GM12878 (cell line): ENCODE data around the gene ATF6B. TPM values are rescaled to one million over a fixed set of nuclear protein-coding genes. Genes with fewer than 3 reads are reported as not detected.

ENCODE experiments used
- ATAC-seq: fragments of 200-7000 bp; cut with Tn5 transposase; 3 replicates; pipeline ENCODE4 v1.9.1; 2020; ENCODE audit warnings: mild to moderate bottlenecking, moderate library complexity
- BruUV-seq: library from RNA; stranded (reverse); fragments of 400-500 nt; replicated peaks from 2 replicates; lab custom pipeline; 2021; lab: Mats Ljungman, UMichigan
- CTCF ChIA-PET: fragments of 300-600 bp; sonication (Branson Sonifier 250); formaldehyde crosslinking; extraction: SDS; loops from one replicate; lab custom pipeline; 2021; ENCODE audit warnings: inconsistent platforms; lab: Yijun Ruan, JAX
- POLR2A ChIA-PET: fragments of 350-600 bp; formaldehyde crosslinking; extraction: SDS; loops from one replicate; lab custom pipeline; 2021; ENCODE audit warnings: inconsistent platforms; lab: Charles Lee
- RAD21 ChIA-PET: fragments of 300-600 bp; sonication (Branson Sonifier 250); formaldehyde crosslinking; loops from one replicate; lab custom pipeline; 2023; ENCODE audit warnings: antibody characterized with exemption; ENCODE audit not compliant: unreplicated experiment; lab: Charles Lee
- SMC1A ChIA-PET: fragments of 300-600 bp; sonication (Branson Sonifier 250); formaldehyde crosslinking; loops from one replicate; lab custom pipeline; 2023; ENCODE audit not compliant: unreplicated experiment, uncharacterized antibody; lab: Charles Lee
- DNase-seq: peaks from one replicate; pipeline ENCODE4 v3.0.0-alpha.2; 2011; ENCODE audit warnings: low read depth, low spot score
- FAIRE-seq: peaks from 3 replicates; lab custom pipeline; 2011; peaks lifted over from hg19 to GRCh38; lab: Jason Lieb, UNC
- H2AFZ ChIP-seq: 2 replicates; pipeline ENCODE4 v1.6.0; 2011; ENCODE audit warnings: low read depth, low read length, control low read depth; ENCODE audit not compliant: control insufficient read depth
- H3K27ac ChIP-seq: 2 replicates; pipeline ENCODE4 v1.5.1; 2011; ENCODE audit warnings: control low read depth; ENCODE audit not compliant: control insufficient read depth, insufficient read depth
- H3K27me3 ChIP-seq, 2 experiments: replicated peaks in 1 of 2; 2 replicates each; pipeline versions ENCODE4 v1.6.0 to v1.6.1; 2011; ENCODE audit warnings: low read length in 1 of 2; ENCODE audit not compliant: control insufficient read depth in 2 of 2, insufficient read depth in 2 of 2
- H3K36me3 ChIP-seq, 2 experiments: 2 replicates each; pipeline ENCODE4 v1.5.1; 2011; ENCODE audit warnings: low read length in 1 of 2; ENCODE audit not compliant: control insufficient read depth in 2 of 2, insufficient read depth in 2 of 2
- H3K4me1 ChIP-seq: 2 replicates; pipeline ENCODE4 v1.6.1; 2011; ENCODE audit warnings: mild to moderate bottlenecking, low read length, moderate library complexity, mixed read lengths; ENCODE audit not compliant: control insufficient read depth, insufficient read depth
- H3K4me2 ChIP-seq: 2 replicates; pipeline ENCODE4 v1.6.0; 2011; ENCODE audit warnings: control low read depth; ENCODE audit not compliant: control insufficient read depth, insufficient read depth
- H3K4me3 ChIP-seq: fragments of 200-600 bp; sonication (generic); 2 replicates; pipeline ENCODE4 v1.5.1; 2016
- H3K79me2 ChIP-seq: 2 replicates; pipeline ENCODE4 v1.6.0; 2011; ENCODE audit warnings: low read length; ENCODE audit not compliant: control insufficient read depth, insufficient read depth
- H3K9ac ChIP-seq: 2 replicates; pipeline ENCODE4 v1.8.0; 2011; ENCODE audit warnings: low read length, control low read depth, mixed read lengths; ENCODE audit not compliant: control insufficient read depth, insufficient read depth
- H3K9me3 ChIP-seq: replicated peaks from 3 replicates; pipeline ENCODE4 v1.5.1; 2011; ENCODE audit warnings: mild to moderate bottlenecking, low read length; ENCODE audit not compliant: control insufficient read depth, insufficient read depth
- H4K20me1 ChIP-seq: 2 replicates; pipeline ENCODE4 v1.6.0; 2011; ENCODE audit not compliant: control insufficient read depth, insufficient read depth
- CREB1 ChIP-seq: IDR thresholded peaks from 2 replicates; pipeline ENCODE4 v1.6.1; 2012; ENCODE audit warnings: low read depth, mild to moderate bottlenecking, inconsistent platforms
- EZH2 ChIP-seq: IDR thresholded peaks from 2 replicates; pipeline ENCODE4 v1.6.1; 2012; ENCODE audit warnings: low read depth, mild to moderate bottlenecking, control low read depth, inconsistent platforms, low read length, borderline replicate concordance; ENCODE audit not compliant: control insufficient read depth
- MYB ChIP-seq: fragments of 150-350 bp; IDR thresholded peaks from 2 replicates; pipeline ENCODE4 v1.6.1; 2014; ENCODE audit warnings: mild to moderate bottlenecking, low read depth, low read length, borderline replicate concordance
- NFYB ChIP-seq: IDR thresholded peaks from 2 replicates; pipeline ENCODE4 v1.6.1; 2011; ENCODE audit warnings: low read depth, mild to moderate bottlenecking, low read length, improper control_type of control experiment, moderate library complexity; ENCODE audit not compliant: insufficient read depth
- NKRF ChIP-seq: fragments of 450-650 bp; conservative IDR thresholded peaks from 2 replicates; pipeline ENCODE4 v1.6.1; 2017; ENCODE audit warnings: mild to moderate bottlenecking, moderate library complexity
- NRF1 ChIP-seq: conservative IDR thresholded peaks from 2 replicates; pipeline ENCODE4 v1.6.1; 2011; ENCODE audit warnings: mild to moderate bottlenecking, low read depth, low read length, improper control_type of control experiment
- POLR2AphosphoS5 ChIP-seq: IDR thresholded peaks from 2 replicates; pipeline ENCODE4 v1.6.1; 2011; ENCODE audit warnings: mild to moderate bottlenecking, low read length, inconsistent platforms
- SREBF2 ChIP-seq: IDR thresholded peaks from 2 replicates; pipeline ENCODE4 v1.6.1; 2012; ENCODE audit warnings: mild to moderate bottlenecking, low read length
- TBL1XR1 ChIP-seq: IDR thresholded peaks from 2 replicates; pipeline ENCODE4 v1.6.1; 2012; ENCODE audit warnings: low read depth, low read length, improper control_type of control experiment
- YY1 ChIP-seq: IDR thresholded peaks from 2 replicates; pipeline ENCODE4 v1.6.1; 2011; ENCODE audit warnings: low read depth, mild to moderate bottlenecking, low read length
- ZNF217 ChIP-seq: fragments of 450-650 bp; IDR thresholded peaks from 2 replicates; pipeline ENCODE4 v1.6.1; 2017; ENCODE audit warnings: antibody characterized with exemption, mild to moderate bottlenecking
- in situ Hi-C: fragments of 300-500 bp; cut with MboI; formaldehyde crosslinking; loops from 9 replicates; pipeline ENCODE4 v1.14.3; 2018; ENCODE audit warnings: mixed read lengths
- intact Hi-C: fragments of 100-400 bp; cut with micrococcal nuclease; formaldehyde crosslinking; loops from one replicate; pipeline ENCODE4 v1.14.2; 2022; ENCODE audit not compliant: unreplicated experiment
- polyA plus RNA-seq, 11 experiments: library from polyadenylated mRNA; depleted of rRNA in 4 of 11; unstranded in 6 of 11; stranded (reverse) in 5 of 11; fragments of >200 nt; fragmentation: Nextera tagmentation in 4 of 11; fragmentation: Illumina TruSeq in 1 of 11; extraction: Ambion mirVana in 4 of 11; extraction: Trizol in 1 of 11; gene quantifications; 1 replicate in 1 of 11; 2 replicates in 10 of 11; pipeline versions ENCODE4 v1.2.1 to v1.2.3, GENCODE V29; 2011 to 2016; ENCODE audit warnings: inconsistent platforms in 2 of 11, missing spikeins in 2 of 11, low read depth in 1 of 11
- total RNA-seq, 4 experiments: library from RNA; depleted of rRNA in 3 of 4; stranded (reverse); fragments of >200 nt in 3 of 4; fragmentation: Illumina TruSeq in 1 of 4; extraction: Trizol in 1 of 4; gene quantifications; 2 replicates each; pipeline versions ENCODE4 v1.2.1 to v1.2.3, GENCODE V29; 2013 to 2021
- TF ChIP-seq, protein P1 (sequence below): IDR thresholded peaks from 2 replicates; pipeline ENCODE4 v1.6.1; 2011; ENCODE audit warnings: low read depth, mild to moderate bottlenecking, low read length, moderate library complexity, borderline replicate concordance; ENCODE audit errors: extremely low read depth
- TF ChIP-seq, protein P2 (sequence below): fragments of 450-650 bp; IDR thresholded peaks from 2 replicates; pipeline ENCODE4 v1.6.1; 2014; ENCODE audit warnings: mild to moderate bottlenecking

The ATF6B gene
- total and polyA plus RNA-seq, 10 of the 15 experiments (the other 5 are each of a cell fraction or from before 2014, with no cell fraction given) = 13.6 to 83.9 (median 44.0) TPM

GRCh38 chr6:32132110-32132509 is 4.1 kb upstream of the ATF6B start:
- Histone ChIP-seq H3K27me3 (no peaks in the 10 kb centered on the region), H4K20me1 (no peaks in the 10 kb centered on the region), H3K36me3 (no peaks in the 10 kb centered on the region), H3K4me2 (no peak overlapping the region), H3K79me2 (peaks cover 14% of the 10 kb centered on the region), H3K4me1 (peaks cover 10% of the 10 kb centered on the region), H3K27ac (no peak overlapping the region), H3K4me3 (no peak overlapping the region), H3K9ac (no peak overlapping the region), H3K9me3 (no peaks in the 10 kb centered on the region), H2AFZ (no peak overlapping the region)
- no peak for ATAC-seq
- in situ Hi-C loops (no loop called here), intact Hi-C loops (no loop called here)
- CTCF ChIA-PET = interaction anchor here (0.8 kb wide), 1 partner anchor 61 kb away, joined by 3 read pairs; no protein-coding TSS in a partner anchor
- POLR2A ChIA-PET = no interaction called here
- FAIRE-seq = no peak
- SMC1A ChIA-PET = no interaction called here
- DNase-seq = no peak
- BruUV-seq = no TSS peak
- RAD21 ChIA-PET = interaction anchor here (0.7 kb wide), 1 partner anchor 23 kb away, joined by 5 read pairs; no protein-coding TSS in a partner anchor
- no peak for TF ChIP-seq MYB
- TF ChIP-seq CREB1 = no peak
- TF ChIP-seq POLR2AphosphoS5 = no peak
- TF ChIP-seq TBL1XR1 = no peak
- TF ChIP-seq ZNF217 = no peak
- no peak for TF ChIP-seq YY1
- TF ChIP-seq EZH2 = no peak
- TF ChIP-seq NFYB = no peak
- TF ChIP-seq, protein P1, sequence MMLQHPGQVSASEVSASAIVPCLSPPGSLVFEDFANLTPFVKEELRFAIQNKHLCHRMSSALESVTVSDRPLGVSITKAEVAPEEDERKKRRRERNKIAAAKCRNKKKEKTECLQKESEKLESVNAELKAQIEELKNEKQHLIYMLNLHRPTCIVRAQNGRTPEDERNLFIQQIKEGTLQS = no peak
- no peak for TF ChIP-seq NKRF
- no peak for TF ChIP-seq SREBF2
- TF ChIP-seq NRF1 = no peak
- TF ChIP-seq, protein P2, sequence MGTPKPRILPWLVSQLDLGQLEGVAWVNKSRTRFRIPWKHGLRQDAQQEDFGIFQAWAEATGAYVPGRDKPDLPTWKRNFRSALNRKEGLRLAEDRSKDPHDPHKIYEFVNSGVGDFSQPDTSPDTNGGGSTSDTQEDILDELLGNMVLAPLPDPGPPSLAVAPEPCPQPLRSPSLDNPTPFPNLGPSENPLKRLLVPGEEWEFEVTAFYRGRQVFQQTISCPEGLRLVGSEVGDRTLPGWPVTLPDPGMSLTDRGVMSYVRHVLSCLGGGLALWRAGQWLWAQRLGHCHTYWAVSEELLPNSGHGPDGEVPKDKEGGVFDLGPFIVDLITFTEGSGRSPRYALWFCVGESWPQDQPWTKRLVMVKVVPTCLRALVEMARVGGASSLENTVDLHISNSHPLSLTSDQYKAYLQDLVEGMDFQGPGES = no peak
